ENCODE data around the gene IL1RAP. TPM values are rescaled to one million over a fixed set of nuclear protein-coding genes. Genes with fewer than 3 reads are reported as not detected.

The IL1RAP gene
- total RNA-seq, 1 experiment from 2014 or later = 186 TPM

- Mint-ChIP-seq H3K9me3 (ENCODE audit: low read depth, unreplicated experiment) (no peaks in the 10 kb centered on the region), H3K27ac (ENCODE audit: unreplicated experiment) (no peak overlapping the region), H3K4me1 (ENCODE audit: low read depth, unreplicated experiment) (peaks cover 71% of the 10 kb centered on the region), H3K4me3 (ENCODE audit: low read depth, unreplicated experiment) (no peak overlapping the region), H3K27me3 (ENCODE audit: unreplicated experiment) (no peaks in the 10 kb centered on the region), H3K36me3 (ENCODE audit: insufficient read depth, unreplicated experiment) (peaks cover 30% of the 10 kb centered on the region)
- intact Hi-C loops (cut with micrococcal nuclease; ENCODE audit: unreplicated experiment) = no loop called here
- no peak for TF ChIP-seq CTCF (IDR thresholded peaks at IDR 0.05; ENCODE audit: unreplicated experiment)
- no TSS peak for BruUV-seq (replicated peaks)
- CTCF ChIA-PET = no interaction called here
- no peak for DNase-seq
These were observed 27.1 kb downstream of the IL1RAP start for GRCh38 chr3:190541008-190541407.

GRCh38 chr3:190541560-190541959 lies 27.7 kb downstream of the IL1RAP start:
- Mint-ChIP-seq H3K4me3 (ENCODE audit: low read depth, unreplicated experiment) (no peak overlapping the region), H3K9me3 (ENCODE audit: low read depth, unreplicated experiment) (no peaks in the 10 kb centered on the region), H3K4me1 (ENCODE audit: low read depth, unreplicated experiment) (peaks cover 66% of the 10 kb centered on the region), H3K27me3 (ENCODE audit: unreplicated experiment) (no peaks in the 10 kb centered on the region), H3K27ac (ENCODE audit: unreplicated experiment) (no peak overlapping the region), H3K36me3 (ENCODE audit: insufficient read depth, unreplicated experiment) (peaks cover 35% of the 10 kb centered on the region)
- intact Hi-C loops (cut with micrococcal nuclease; ENCODE audit: unreplicated experiment) = no loop called here
- CTCF ChIA-PET = no interaction called here
- no TSS peak for BruUV-seq (replicated peaks)
- TF ChIP-seq CTCF (IDR thresholded peaks at IDR 0.05; ENCODE audit: unreplicated experiment) = no peak
- DNase-seq = no peak

- peak overlapping the region; percentile 66 for H3K27ac Mint-ChIP-seq (ENCODE audit: unreplicated experiment)
- no peak for DNase-seq
- no peak for TF ChIP-seq CTCF (IDR thresholded peaks at IDR 0.05; ENCODE audit: unreplicated experiment)
- no peaks in the 10 kb centered on the region for H3K27me3 Mint-ChIP-seq (ENCODE audit: unreplicated experiment)
- intact Hi-C loops (cut with micrococcal nuclease; ENCODE audit: unreplicated experiment) = no loop called here
- peaks cover 38% of the 10 kb centered on the region for H3K36me3 Mint-ChIP-seq (ENCODE audit: insufficient read depth, unreplicated experiment)
- no peaks in the 10 kb centered on the region for H3K9me3 Mint-ChIP-seq (ENCODE audit: low read depth, unreplicated experiment)
- no TSS peak for BruUV-seq (replicated peaks)
- CTCF ChIA-PET = no interaction called here
- peaks cover 61% of the 10 kb centered on the region for H3K4me1 Mint-ChIP-seq (ENCODE audit: low read depth, unreplicated experiment)
- H3K4me3 Mint-ChIP-seq (ENCODE audit: low read depth, unreplicated experiment) = no peak overlapping the region
These were observed 29.0 kb downstream of the IL1RAP start for GRCh38 chr3:190542846-190543245.

- Mint-ChIP-seq H3K4me1 (ENCODE audit: low read depth, unreplicated experiment) (peaks cover 60% of the 10 kb centered on the region), H3K9me3 (ENCODE audit: low read depth, unreplicated experiment) (no peaks in the 10 kb centered on the region), H3K27ac (ENCODE audit: unreplicated experiment) (peak overlapping the region; percentile 66), H3K4me3 (ENCODE audit: low read depth, unreplicated experiment) (no peak overlapping the region), H3K27me3 (ENCODE audit: unreplicated experiment) (no peaks in the 10 kb centered on the region), H3K36me3 (ENCODE audit: insufficient read depth, unreplicated experiment) (peaks cover 40% of the 10 kb centered on the region)
- no TSS peak for BruUV-seq (replicated peaks)
- peak; percentile 51 for DNase-seq
- intact Hi-C loops (cut with micrococcal nuclease; ENCODE audit: unreplicated experiment) = no loop called here
- no peak for TF ChIP-seq CTCF (IDR thresholded peaks at IDR 0.05; ENCODE audit: unreplicated experiment)
- CTCF ChIA-PET = no interaction called here
These were observed 29.8 kb downstream of the IL1RAP start for GRCh38 chr3:190543671-190544070.
